ENCODE data around the gene HAT1.

- TF ChIP-seq CTCF (conservative IDR thresholded peaks at IDR 0.05; ENCODE audit: low read depth, low read length) (no peak), EZH2 (IDR thresholded peaks at IDR 0.05; ENCODE audit: low read length, unreplicated experiment) (no peak)
Measured at GRCh38 chr2:171878481-171878993, 43.7 kb upstream of the HAT1 start.

Measured in PC-3 (cell line).